GM20000 (cell line): ENCODE measurements around the gene PORCN.

Experiments
- DNase-seq: peaks from one replicate; pipeline ENCODE4 v3.0.0; 2012; ENCODE audit warnings: low spot score
- TF ChIP-seq, protein P1 (sequence below): IDR thresholded peaks from 2 replicates; pipeline ENCODE4 v1.5.1; 2012; ENCODE audit warnings: mild to moderate bottlenecking, control low read depth; ENCODE audit errors: extremely low read depth, missing control alignments

PORCN gene

DNA sequence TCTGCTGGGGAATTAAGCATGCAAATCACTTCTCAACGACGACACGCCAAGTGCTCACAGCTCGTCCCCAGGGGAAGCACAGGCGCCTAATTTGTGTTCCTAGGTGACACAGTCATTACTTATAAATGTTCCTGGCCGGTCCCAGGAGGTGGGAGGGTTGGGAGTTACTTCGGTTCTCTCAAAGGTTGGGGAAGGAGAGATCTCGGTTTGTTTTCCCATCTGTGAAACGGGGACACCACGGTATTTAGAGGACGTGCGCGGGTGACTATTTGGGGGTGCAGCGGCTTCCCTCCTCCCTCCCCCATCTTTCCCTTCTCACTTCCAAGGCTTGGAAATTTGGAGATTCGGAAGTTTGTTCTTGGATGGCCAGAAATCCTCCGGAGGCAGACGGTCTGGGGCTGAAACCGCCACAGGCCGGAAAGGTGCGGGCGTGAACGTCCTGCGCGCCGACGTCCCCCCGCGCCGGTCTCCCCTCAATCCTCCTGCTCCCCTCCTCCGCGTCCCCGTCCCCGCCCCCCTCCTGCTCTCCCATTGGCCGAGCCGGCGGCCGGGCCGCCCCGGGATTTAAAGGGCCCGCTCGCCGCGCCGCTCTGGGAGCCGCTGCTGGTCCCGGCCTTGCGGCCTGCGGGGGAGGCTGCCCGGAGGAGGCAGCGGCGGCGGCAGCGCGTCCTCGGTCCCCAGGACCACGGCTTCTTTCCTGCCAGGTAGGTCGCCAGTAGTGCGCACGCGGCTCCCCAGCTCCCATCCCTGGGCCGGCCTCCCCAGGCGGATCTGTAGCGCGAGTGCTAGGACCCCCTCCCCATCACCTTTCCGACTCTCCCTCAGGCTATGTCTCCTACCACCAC lies at the start of gene PORCN:
Gene PORCN, plus strand, starts transcription at position 593 of the 845 bp plus-strand sequence. CDS start 829 bp downstream, outside the sequence.
- TF ChIP-seq, protein P1, sequence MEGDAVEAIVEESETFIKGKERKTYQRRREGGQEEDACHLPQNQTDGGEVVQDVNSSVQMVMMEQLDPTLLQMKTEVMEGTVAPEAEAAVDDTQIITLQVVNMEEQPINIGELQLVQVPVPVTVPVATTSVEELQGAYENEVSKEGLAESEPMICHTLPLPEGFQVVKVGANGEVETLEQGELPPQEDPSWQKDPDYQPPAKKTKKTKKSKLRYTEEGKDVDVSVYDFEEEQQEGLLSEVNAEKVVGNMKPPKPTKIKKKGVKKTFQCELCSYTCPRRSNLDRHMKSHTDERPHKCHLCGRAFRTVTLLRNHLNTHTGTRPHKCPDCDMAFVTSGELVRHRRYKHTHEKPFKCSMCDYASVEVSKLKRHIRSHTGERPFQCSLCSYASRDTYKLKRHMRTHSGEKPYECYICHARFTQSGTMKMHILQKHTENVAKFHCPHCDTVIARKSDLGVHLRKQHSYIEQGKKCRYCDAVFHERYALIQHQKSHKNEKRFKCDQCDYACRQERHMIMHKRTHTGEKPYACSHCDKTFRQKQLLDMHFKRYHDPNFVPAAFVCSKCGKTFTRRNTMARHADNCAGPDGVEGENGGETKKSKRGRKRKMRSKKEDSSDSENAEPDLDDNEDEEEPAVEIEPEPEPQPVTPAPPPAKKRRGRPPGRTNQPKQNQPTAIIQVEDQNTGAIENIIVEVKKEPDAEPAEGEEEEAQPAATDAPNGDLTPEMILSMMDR = no peak
- peak; percentile 92 for DNase-seq

DNA sequence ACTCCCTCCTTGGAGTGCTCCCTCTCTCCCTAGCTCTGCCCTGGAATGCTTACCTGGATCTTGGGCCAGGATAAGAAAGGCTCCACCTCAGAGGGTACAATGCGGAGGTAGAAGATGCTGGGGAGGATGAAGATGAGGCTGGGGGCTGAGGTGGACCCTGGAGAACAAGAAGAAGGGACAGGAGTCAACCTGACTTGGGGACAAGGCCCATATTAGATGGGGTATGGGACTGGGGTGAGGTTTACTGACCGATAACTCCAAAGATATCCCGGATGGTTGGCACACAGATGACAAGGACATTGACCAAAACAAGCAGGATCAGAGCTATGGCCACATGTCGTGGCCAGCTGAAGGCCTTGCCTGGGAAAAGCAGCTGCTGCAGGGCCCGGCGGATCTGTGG lies 49.3 kb upstream of the PORCN start:
- DNase-seq = no peak
- TF ChIP-seq, protein P1 = no peak

DNA sequence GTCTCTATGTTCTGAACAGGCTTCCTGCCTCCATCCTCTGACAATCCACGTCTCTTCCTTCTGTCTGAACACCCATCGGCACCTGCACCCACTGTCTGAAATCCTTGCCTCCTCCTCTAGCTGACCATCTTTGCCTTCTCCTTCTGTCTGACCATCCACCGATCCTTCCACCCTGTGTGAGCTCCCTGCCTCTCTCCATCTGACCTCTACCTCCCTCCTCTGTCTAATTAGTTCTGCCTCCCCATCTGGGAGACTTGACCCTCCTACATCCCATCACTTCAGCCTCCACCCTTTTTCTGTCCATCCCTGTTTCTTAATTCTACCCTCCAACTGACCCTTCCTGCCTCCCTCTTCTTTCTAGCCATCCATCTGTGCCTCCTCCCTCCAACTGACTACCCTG lies 48.8 kb upstream of the PORCN start:
- DNase-seq = no peak
- TF ChIP-seq, protein P1 = no peak

DNA sequence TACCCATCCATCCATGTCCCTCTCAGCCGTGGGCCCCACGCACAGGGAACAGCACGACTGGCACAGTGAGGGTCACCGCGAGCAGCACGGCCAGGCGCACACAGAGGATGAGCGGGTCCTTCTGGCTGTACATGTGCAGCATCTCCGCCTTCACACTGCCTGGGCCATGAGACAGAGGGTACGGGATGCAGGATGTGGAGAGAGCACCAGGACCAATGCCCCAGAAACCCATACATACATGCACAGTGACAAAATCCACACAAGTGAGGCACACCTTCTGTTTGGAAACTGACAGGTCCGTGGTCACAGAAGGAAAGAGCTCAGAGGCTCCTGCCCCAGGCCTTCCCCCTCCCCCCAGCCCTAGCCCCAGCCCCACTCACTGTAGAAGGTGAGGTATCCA lies 48.2 kb upstream of the PORCN start:
- TF ChIP-seq, protein P1 = no peak
- DNase-seq = peak; percentile 0

DNA sequence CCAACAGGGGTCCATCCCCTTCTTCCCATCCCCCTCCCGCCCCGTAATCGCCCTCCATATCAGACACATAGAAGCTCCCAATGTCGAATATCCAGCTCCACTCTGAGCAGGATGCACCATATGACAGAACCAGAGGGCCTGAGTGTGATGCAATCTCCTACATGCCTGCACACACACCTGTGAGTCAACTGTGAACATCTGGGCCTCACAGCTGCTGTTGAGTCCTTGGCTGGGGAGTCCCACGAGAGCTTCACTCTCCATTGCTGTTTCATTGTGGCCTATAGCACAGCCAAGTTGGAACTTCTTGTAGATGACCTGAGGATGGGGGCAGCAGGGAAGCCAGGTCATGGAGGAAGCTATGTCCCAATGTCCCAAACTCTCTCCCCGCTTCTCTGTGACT lies 47.0 kb upstream of the PORCN start:
- TF ChIP-seq, protein P1 = no peak
- DNase-seq = no peak

DNA sequence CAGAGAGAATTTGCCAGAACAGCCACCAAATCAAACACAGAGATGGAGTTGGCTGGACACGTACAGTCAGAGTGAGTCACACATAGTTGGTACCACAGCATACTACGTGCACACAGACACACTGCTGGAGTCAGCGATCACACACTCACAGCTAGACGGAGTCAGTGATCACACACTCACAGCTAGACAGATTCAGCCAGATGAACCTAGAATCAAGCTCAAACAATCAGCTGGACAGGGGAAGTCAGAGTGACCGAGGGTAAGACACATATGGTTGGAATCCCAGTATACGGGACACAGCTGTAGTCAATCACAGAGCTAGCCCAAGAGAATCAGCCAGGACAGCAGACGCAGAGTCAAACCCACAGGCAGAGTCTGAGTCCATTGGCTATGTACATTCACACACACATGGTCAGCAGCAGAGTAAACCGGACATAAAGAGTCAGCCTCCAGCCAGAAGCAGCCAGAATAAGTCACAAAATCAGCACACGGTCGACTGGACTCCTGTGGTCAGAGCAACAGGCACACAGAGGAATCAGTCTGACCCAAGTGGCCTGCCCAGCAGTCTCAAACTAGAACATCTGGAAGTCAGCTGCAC lies 43.4 kb upstream of the PORCN start:
- no peak for DNase-seq
- TF ChIP-seq, protein P1 = no peak

DNA sequence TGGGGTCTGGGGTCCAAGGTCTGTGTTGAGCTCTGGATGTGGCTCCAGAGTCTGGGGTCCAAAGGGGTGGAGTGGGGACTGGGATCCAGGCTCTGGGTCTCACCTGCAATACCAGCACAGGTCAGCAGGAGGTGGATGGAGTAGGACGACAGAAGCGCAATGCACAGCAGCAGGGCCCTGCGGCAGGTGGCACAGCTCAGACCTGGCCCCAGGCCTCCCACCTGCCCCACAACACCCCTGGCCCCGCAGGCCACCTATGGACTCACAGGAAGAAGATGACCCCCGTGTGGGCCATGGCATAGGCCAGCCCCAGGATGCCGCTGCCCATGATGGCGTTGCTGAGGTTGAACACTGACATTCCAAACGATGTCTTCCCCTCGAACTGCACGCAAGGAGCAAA lies 42.1 kb upstream of the PORCN start:
- no peak for DNase-seq
- TF ChIP-seq, protein P1 = no peak
